Measurements from ENCODE around the gene TOX4. TPM values are rescaled to one million over a fixed set of nuclear protein-coding genes. Genes with fewer than 3 reads are reported as not detected.

The TOX4 gene
- total RNA-seq, 1 donor, result 36.9 TPM

DNA sequence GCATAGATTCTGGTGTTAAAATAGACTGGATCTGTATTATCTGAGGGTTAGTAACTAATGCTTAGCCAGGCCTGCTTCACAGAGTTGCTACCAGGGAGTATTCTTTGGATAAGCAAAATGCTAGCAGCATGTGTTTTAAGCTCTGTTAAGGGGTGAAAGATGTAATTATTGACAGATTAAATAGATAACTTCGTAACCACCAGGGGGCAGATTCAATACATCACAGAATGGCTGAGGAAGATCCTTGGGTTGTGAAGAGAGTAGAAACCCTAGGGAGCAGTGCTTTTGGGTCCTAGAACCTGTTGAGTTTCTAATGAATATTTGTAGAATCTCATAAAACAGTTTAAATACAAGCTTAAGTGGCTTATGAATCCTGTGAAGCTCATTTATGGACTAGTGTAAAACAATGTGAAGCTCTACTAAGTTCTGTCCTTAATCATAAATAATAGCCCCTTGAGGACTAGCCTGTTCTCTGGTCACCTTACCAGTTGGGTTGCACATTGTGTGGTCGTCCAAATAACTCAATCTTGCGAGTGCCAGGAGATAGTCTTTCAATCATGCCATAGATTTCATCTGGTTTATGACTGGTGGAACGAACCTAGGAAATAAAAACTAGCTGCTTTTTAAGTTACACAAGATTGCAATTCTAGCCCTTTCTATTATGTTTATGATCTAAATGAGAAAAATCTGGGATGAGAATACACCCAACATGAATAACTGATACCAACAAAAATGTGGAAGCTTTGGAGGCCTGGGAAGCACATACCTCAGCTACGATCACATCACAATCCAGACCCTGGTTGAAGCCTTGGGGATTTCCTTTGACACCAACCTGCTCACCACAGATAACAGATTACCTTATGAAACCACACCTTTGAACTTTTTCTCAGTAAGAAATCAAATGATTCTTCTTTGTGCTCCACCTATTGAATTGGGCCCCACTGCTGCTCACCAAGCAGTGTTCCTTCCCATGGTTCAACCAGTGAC, 21.8 kb downstream of the TOX4 start:
- DNase-seq (ENCODE audit: low read depth in 2 of 3, low spot score in 2 of 3), result peak in 2 of 3 donors; percentile 61 to 88

GRCh38 chr14:21501568-21501967, 24.6 kb downstream of the TOX4 start:
- no peak for DNase-seq (ENCODE audit: low read depth in 2 of 3, low spot score in 2 of 3)

GRCh38 chr14:21503376-21503775, 26.4 kb downstream of the TOX4 start:
- DNase-seq (ENCODE audit: low read depth in 2 of 3, low spot score in 2 of 3), result no peak

GRCh38 chr14:21505012-21505553, 28.1 kb downstream of the TOX4 start:
- peak in 1 of 3 donors; percentile 15 for DNase-seq (ENCODE audit: low read depth in 2 of 3, low spot score in 2 of 3)

DNA sequence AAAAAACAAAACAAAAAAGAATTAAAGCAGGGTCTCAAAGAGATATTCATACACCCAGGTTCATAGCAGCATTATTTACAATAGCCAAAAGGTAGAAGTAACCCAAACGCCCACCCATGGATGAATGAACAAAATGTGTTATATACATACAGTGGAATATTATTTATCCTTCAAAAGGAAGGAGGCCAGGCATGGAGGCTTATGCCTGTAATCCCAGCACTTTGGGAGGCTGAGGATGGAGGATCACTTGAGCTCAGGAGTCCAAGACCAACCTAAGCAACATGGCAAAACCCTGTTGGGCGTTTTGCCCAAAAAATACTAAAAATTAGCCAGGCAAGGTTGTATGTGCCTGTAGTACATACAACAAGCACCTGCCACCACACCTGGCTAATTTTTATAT, 29.6 kb downstream of the TOX4 start:
- no peak for DNase-seq (ENCODE audit: low read depth in 2 of 3, low spot score in 2 of 3)

DNA sequence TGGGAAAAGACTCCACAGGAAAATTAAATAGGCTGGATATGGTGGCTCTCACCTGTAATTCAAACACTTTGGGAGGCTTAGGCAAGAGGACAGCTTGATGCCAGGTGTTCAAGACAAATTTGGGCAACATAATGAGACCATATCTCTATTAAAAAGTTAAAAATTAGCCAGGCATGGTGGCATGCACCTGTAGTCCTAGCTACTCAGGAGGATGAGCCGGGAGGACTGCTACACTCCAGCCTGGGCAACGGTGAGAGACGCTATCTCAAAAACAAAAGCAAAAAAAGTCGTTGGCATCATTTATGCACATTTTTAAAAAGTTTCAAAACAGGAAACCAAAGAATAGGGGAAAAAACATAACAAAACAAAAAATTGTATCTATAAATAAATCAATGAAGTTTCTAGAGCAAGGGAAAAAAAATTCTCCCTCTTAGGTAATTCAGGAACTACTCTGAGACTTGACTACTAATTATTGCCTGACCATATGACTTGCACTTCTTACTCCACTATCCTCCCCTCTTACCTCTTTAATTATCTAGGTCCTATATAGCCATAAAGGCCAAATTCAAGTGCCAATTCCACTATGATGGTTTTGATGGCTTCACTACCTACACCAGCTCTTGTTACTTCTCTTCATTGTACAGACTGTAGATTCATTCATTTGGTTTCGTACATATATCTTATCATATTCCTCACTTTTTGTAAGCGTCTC, 32.6 kb downstream of the TOX4 start:
- no peak for DNase-seq (ENCODE audit: low read depth in 2 of 3, low spot score in 2 of 3)

DNA sequence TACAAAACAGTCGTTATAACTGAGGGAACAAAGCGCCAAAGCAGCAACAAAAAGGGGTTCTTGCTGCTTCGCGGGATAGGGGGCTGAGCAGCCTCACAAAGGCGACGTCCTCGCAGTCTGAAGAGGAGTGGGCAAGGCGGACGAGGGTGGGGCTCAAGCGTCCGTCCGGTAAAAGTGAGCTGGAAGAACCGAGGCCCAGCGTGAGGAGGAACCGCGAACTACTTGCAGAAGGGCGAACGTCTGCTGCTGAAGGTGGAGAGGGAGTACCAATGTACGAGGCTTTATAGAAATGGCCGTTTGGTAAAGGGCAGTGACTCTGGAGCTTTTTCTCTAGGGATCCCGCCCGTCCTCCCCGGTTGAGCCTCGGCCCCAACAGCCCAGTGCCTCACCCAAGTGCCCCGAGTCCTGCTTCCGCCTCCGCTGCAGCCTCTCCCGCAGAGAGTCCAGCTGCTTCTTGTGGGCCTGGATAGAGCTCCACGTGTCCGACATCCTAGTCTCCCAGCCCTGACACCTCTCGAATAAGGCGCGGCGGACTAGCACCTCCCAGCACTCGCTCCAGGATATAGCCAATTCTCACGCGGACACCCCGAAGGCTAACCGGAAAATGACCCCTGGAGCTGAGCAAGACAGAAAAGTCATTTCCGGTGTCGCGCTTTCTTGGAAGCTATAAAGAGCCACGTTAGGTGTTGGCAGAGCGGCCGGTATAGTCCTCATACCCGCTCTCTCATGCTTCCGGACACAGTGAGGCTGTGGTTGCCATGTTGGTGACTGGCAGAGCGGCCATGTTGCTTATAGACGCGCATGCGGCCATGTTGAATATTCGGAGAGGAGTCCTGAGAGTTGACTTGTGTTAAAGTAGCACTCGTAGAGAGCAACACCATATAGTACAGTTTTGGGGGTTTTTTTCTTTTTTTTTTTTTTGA, 34.0 kb downstream of the TOX4 start, which contains the start of gene METTL3:
Gene METTL3, minus strand, starts transcription at position 606 of the 923 bp plus-strand sequence. Its CDS starts 117 bp downstream, at position 489.
- peak; percentile 80 to 97 (median 96) for DNase-seq (ENCODE audit: low read depth in 2 of 3, low spot score in 2 of 3)

DNA sequence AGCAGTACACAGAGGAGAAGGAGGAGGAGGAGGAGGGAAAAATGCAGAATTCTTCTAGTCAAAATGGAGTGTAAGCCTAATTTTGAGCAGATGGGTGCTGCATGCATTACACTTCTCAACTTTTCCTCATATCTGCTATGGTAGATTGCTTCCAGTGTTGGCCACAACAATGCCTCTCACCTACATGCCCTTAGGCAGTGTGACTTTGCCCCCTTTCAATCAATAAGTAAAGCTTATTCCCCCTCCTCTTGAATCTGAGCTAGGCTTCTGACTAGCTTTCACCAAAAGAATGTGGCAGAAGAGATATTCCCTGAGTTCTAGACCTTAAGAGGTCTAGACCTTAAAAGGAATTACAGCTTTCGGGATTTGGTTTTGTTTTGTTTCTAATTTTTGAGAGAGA, 37.3 kb downstream of the TOX4 start:
- no peak for DNase-seq (ENCODE audit: low read depth in 2 of 3, low spot score in 2 of 3)

GRCh38 chr14:21518725-21519124, 41.7 kb downstream of the TOX4 start:
- no peak for DNase-seq (ENCODE audit: low read depth in 2 of 3, low spot score in 2 of 3)

DNA sequence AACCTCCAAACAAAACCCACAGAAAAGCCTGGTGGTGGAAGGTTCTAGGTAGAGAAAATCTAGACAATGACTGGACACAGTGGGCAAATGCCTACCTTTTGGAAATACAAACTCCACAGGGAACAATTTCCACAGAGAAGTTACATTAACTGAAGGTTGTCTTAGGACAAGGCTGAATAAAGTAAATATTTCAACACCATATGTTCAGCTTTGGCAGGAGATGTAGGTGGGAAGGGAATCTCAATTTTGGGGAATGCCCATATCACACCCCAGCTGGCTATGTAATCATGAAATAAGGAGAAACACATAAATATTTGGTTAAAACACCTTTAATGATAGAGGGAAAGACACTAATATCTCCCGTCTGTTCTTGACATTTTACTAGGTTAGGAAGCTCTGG, 43.8 kb downstream of the TOX4 start:
- DNase-seq (ENCODE audit: low read depth in 2 of 3, low spot score in 2 of 3), result no peak

DNA sequence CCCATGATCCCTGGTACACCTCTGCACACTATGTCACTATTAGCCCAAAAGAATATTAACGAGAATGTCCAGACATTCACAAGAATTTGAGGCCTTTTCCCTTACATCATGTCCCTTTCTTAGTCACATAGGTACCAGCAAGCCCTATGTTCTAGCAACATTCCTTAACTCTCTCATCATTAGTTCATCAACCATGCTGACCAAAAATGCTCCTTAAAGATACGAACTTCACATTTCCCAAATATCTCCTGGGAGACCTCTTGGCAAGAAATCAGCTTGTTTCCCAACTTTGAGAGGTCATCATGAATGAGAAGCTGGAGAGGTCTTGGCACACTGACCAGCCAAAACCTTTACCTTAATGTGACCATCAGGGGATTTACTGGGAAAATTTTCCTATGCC, 44.5 kb downstream of the TOX4 start:
- DNase-seq (ENCODE audit: low read depth in 2 of 3, low spot score in 2 of 3), result no peak

GRCh38 chr14:21523203-21523602, 46.2 kb downstream of the TOX4 start:
- DNase-seq (ENCODE audit: low read depth in 2 of 3, low spot score in 2 of 3), result no peak

GRCh38 chr14:21524575-21525490, 47.8 kb downstream of the TOX4 start:
- no peak for DNase-seq (ENCODE audit: low read depth in 2 of 3, low spot score in 2 of 3)

DNA sequence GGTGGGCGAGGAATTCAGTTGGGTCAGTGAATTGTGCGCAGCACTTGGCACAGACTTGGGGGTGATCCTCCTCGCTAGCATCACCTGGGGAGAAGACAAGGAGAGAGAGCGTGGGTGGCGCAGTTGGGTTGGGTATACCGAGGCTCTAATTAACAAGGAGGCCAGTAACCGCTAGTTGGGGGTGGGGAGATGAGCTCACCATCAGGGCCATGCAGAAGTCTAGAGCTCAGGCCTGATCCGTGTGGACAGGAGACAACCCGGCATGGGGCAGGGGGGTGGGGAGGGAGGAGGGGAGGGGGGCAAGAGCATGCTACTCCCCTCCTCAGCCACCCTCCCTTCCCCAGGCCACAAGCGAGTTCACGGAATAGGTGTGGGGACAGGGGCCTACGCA, 48.6 kb downstream of the TOX4 start:
- no peak for DNase-seq (ENCODE audit: low read depth in 2 of 3, low spot score in 2 of 3)

DNA sequence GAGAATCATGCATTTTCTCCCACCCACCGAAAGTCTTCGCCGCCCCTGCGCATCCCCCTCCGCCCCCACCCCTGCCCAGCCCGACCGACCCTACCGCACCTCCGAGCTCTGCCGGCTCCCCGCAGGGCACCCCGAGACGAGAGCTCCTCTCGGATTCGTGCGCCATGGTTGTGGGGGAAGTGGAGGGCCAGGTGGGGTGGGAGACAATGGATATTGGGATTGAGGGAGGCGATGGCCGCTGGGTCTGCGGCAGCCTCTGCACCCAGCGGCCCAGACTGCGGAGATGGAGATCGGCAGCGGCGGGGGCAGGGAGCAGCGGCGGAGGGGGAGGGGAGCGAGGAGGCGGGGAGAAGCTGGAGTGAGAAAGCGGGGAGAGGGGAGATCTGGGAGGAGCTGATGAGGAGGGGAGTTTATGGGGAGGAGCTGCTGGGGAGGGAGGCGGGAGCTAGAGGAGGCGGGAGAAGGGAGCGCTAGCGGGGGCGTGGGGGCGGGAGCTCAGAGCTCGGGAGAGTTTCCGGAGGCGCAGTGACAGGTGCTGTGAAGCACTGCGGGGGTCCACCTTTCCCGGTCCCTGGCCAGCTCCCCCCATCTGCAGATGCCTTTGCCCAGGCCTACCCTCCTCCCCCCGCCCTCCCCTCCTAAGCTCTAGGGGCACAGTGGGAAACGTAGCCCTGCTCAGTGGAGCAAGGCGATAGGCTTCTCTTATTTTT, 49.1 kb downstream of the TOX4 start, which contains the start of gene SALL2:
Gene SALL2, minus strand, starts transcription at position 385 of the 710 bp plus-strand sequence. Its CDS starts 219 bp downstream, at position 166.
- peak; percentile 14 to 72 (median 68) for DNase-seq (ENCODE audit: low read depth in 2 of 3, low spot score in 2 of 3)

DNA sequence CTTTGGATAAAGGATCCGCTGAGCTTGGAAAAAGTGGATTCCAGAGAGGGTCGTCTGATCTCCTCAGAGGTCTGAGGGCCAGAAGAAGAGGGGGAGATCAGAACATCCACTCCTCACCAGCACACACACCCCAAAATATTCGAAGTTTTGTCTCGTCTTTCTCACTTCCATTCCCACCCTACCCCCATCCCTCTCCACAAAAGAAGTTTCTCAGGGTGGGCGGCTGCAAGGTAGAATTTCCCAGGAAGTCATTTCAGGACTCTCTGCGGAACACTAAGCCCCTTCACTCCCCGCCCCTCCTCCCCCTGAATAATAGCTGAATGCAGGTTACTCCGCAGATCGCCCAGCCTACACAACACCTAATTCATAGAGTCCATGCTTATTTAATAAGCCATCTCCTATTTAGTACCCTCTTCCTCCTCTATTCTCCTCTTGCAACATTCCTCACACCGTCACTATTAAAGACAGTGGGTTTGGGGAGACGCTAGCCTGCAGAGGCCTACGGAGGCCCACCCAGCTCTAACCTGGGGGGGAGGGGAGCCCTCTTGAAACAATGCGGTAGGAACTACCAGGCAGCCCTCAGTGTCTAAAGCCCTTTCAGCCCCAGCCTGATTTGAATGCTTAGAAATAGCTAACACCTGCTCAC, 49.8 kb downstream of the TOX4 start:
- no peak for DNase-seq (ENCODE audit: low read depth in 2 of 3, low spot score in 2 of 3)

GRCh38 chr14:21527318-21527679, 50.3 kb downstream of the TOX4 start:
- no peak for DNase-seq (ENCODE audit: low read depth in 2 of 3, low spot score in 2 of 3)
